Thoracic aorta endothelial cell (primary cell): ENCODE results near the gene XYLT2. TPM values are rescaled to one million over a fixed set of nuclear protein-coding genes. Genes with fewer than 3 reads are reported as not detected.

Experiments
- small RNA-seq: library from RNA; depleted of rRNA; stranded (forward); fragments of <200 nt; gene quantifications from one replicate; pipeline ENCODE3, GENCODE V24; 2012
- total RNA-seq: library from RNA; depleted of rRNA; stranded (reverse); fragments of >200 nt; gene quantifications from 2 replicates; pipeline ENCODE4 v1.2.3, GENCODE V29; 2012

Gene XYLT2
- total RNA-seq, result 21.5 and 27.0 TPM in 2 replicates

GRCh38 chr17:50345432-50346312 lies at the start of gene XYLT2:
Gene XYLT2 (plus strand): TSS chr17:50346126. CDS start chr17:50346141, 15 bp downstream.

GRCh38 chr17:50372758-50373556 lies 27.0 kb downstream of the XYLT2 start, which contains the start of the genes EME1 and MRPL27:
Gene EME1 (plus strand): TSS chr17:50373229. CDS start chr17:50375209, 1,980 bp downstream.
Gene MRPL27 (minus strand): TSS chr17:50373184. CDS start chr17:50373170, 14 bp downstream.

GRCh38 chr17:50397111-50397918 lies 51.4 kb downstream of the XYLT2 start, which contains the start of gene LRRC59:
Gene LRRC59 (minus strand): TSS chr17:50397523. CDS start chr17:50397317, 206 bp downstream.

Small RNAs within 50 kb of the gene (small RNA-seq; reads per million reads assigned to genes)
- gene RF00019, result not detected

Other genes starting within 250 kb of the XYLT2 start
- 3.1 and 3.7 TPM in 2 replicates for gene SAMD14, start 216.0 kb upstream of the XYLT2 start, total RNA-seq
- gene PPP1R9B, start 195.4 kb upstream of the XYLT2 start, total RNA-seq, result 35.8 and 45.4 TPM in 2 replicates
- not detected in 2 replicates for gene SGCA, start 180.1 kb upstream of the XYLT2 start, total RNA-seq
- 0.66 and 1.3 TPM in 2 replicates for gene COL1A1, start 144.5 kb upstream of the XYLT2 start, total RNA-seq
- 0.07 TPM in 1 of 2 replicates, not detected in the other for gene TMEM92, start 71.7 kb upstream of the XYLT2 start, total RNA-seq
- 59.6 and 60.8 TPM in 2 replicates for gene MRPL27, start 27.1 kb downstream of the XYLT2 start, total RNA-seq
- gene EME1, start 27.1 kb downstream of the XYLT2 start, total RNA-seq, result 4.7 and 8.5 TPM in 2 replicates
- gene LRRC59, start 51.4 kb downstream of the XYLT2 start, total RNA-seq, result 243 and 261 TPM in 2 replicates
- gene ACSF2, start 80.1 kb downstream of the XYLT2 start, total RNA-seq, result 4.5 and 8.0 TPM in 2 replicates
- not detected in 2 replicates for gene CHAD, start 122.8 kb downstream of the XYLT2 start, total RNA-seq
- 28.9 and 30.5 TPM in 2 replicates for gene RSAD1, start 132.7 kb downstream of the XYLT2 start, total RNA-seq
- gene MYCBPAP, start 162.3 kb downstream of the XYLT2 start, total RNA-seq, result 0.53 and 1.2 TPM in 2 replicates
- 0.07 and 0.13 TPM in 2 replicates for gene EPN3, start 186.6 kb downstream of the XYLT2 start, total RNA-seq
- 39.8 and 44.0 TPM in 2 replicates for gene SPATA20, start 201.0 kb downstream of the XYLT2 start, total RNA-seq
- not detected in 2 replicates for gene CACNA1G, start 214.6 kb downstream of the XYLT2 start, total RNA-seq